Adrenal gland (tissue), 5 donors: ENCODE measurements around the gene RPL7A.

Source experiments
- POLR2A ChIP-seq, 2 donors: fragments of 450-650 bp; IDR thresholded peaks; one replicate each; pipeline ENCODE4 v1.6.1; 2017; ENCODE audit warnings: antibody characterized with exemption in 2 of 2, mild to moderate bottlenecking in 2 of 2, moderate library complexity in 1 of 2
- TF ChIP-seq, protein P1 (sequence below), 6 experiments: fragments of 450-650 bp in 4 of 6; fragments of 200-600 bp in 2 of 6; sonication (generic) in 1 of 6; IDR thresholded peaks; 1 replicate in 5 of 6; 2 replicates in 1 of 6; pipeline versions ENCODE4 v1.5.1 to v1.8.0; 2016 to 2021; ENCODE audit warnings: antibody characterized with exemption in 6 of 6, mild to moderate bottlenecking in 2 of 6, moderate library complexity in 1 of 6
- donor health status: DM: no; HTN: no; CAD: no.

DNA sequence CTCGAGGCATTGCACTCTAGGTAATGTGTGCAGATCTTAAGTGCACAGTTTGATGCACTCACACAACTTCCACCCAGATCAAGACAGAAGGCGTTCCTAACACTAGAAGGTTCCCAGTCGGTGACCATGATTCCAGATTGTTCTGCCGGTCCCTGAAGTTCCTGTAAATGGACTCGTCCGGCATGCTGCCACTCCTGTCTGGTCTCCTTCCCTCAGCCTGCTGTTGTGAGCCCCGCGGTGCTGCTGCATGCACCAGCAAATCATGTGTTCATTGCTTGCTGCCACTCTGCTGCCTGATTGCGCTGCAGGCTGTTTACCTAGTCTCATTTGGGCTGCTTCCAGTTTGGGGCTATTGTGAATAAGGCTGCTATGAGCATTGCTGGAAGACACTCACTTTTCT lies 39.7 kb downstream of the RPL7A start:
- TF ChIP-seq, protein P1, sequence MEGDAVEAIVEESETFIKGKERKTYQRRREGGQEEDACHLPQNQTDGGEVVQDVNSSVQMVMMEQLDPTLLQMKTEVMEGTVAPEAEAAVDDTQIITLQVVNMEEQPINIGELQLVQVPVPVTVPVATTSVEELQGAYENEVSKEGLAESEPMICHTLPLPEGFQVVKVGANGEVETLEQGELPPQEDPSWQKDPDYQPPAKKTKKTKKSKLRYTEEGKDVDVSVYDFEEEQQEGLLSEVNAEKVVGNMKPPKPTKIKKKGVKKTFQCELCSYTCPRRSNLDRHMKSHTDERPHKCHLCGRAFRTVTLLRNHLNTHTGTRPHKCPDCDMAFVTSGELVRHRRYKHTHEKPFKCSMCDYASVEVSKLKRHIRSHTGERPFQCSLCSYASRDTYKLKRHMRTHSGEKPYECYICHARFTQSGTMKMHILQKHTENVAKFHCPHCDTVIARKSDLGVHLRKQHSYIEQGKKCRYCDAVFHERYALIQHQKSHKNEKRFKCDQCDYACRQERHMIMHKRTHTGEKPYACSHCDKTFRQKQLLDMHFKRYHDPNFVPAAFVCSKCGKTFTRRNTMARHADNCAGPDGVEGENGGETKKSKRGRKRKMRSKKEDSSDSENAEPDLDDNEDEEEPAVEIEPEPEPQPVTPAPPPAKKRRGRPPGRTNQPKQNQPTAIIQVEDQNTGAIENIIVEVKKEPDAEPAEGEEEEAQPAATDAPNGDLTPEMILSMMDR (IDR thresholded peaks at IDR 0.05), result no peak
- no peak for TF ChIP-seq POLR2A (IDR thresholded peaks at IDR 0.05)
